Measurements from ENCODE around the gene CASP10. TPM values are rescaled to one million over a fixed set of nuclear protein-coding genes. Genes with fewer than 3 reads are reported as not detected.

Gene CASP10
- total RNA-seq, 4 donors from 2014 or later = 13.5 to 47.0 (median 15.3) TPM

DNA sequence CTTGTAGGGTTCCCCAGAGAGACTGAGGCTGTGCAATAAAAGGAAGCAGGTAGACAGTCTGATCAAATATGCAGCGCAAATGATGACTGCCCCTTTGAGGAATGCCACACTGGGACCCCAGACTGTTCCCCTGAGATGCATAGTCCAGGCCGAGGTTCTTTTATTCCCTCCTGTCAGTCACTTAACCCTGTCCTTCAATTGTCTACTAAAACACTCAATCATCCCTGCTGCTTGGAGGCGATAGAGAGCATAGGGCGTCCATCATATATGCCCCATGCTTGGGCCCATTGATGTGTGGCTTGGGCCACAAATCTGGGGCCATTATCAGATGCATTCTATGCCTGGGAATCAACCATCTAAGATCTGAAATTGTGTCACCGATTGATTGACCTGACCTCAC lies 61.9 kb downstream of the CASP10 start:
- no peak for ATAC-seq (ENCODE audit: low FRiP score)
- TF ChIP-seq, protein P1, sequence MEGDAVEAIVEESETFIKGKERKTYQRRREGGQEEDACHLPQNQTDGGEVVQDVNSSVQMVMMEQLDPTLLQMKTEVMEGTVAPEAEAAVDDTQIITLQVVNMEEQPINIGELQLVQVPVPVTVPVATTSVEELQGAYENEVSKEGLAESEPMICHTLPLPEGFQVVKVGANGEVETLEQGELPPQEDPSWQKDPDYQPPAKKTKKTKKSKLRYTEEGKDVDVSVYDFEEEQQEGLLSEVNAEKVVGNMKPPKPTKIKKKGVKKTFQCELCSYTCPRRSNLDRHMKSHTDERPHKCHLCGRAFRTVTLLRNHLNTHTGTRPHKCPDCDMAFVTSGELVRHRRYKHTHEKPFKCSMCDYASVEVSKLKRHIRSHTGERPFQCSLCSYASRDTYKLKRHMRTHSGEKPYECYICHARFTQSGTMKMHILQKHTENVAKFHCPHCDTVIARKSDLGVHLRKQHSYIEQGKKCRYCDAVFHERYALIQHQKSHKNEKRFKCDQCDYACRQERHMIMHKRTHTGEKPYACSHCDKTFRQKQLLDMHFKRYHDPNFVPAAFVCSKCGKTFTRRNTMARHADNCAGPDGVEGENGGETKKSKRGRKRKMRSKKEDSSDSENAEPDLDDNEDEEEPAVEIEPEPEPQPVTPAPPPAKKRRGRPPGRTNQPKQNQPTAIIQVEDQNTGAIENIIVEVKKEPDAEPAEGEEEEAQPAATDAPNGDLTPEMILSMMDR (IDR thresholded peaks at IDR 0.05) = no peak
- DNase-seq (ENCODE audit: low spot score) = no peak

GRCh38 chr2:201246280-201246679 lies 63.3 kb downstream of the CASP10 start:
- TF ChIP-seq, protein P1 (IDR thresholded peaks at IDR 0.05) = no peak
- no peak for ATAC-seq (ENCODE audit: low FRiP score)
- DNase-seq (ENCODE audit: low spot score) = no peak

- ATAC-seq (ENCODE audit: low FRiP score) (no peak), DNase-seq (ENCODE audit: low spot score) (no peak)
- TF ChIP-seq, protein P1 (IDR thresholded peaks at IDR 0.05) = no peak
Measured at GRCh38 chr2:201248288-201248844, 65.4 kb downstream of the CASP10 start.

DNA sequence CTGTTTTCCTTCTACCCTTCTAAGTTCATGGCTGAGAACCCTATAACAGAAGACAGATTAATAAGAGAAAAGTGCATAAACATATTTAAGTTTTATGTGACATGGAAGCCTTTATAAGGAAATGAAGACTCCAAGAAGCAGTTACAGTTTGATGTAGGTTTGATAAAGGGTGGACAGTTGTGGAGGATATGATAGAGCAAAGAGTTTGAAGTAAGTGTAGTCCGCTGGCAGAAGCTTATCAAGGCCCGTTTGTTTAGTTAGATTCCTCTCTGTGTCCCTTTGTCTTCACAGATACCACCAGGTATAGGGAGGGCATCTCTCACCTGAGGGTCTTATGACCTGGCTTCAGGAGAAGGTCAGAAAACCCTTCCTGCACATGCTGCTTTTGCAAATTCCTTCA lies 66.9 kb downstream of the CASP10 start:
- no peak for DNase-seq (ENCODE audit: low spot score)
- TF ChIP-seq, protein P1 (IDR thresholded peaks at IDR 0.05) = no peak

DNA sequence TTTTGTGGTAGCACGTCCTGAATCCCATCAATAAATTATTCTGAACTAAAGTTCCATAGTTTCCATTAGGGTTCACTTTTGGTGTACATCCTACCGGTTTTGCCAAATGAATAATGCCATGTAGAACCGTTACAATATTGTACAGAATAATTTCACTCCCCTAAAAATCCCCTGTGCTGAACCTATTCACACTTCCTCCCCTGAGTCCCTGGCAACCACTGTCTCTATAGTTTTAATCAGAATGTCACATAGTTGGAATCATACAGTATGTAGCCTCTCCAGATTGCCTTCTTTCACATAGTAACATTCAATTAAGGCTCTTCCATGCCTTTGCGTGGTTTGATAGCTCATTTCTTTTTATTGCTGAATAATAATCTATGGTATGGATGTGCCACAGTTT lies 67.8 kb downstream of the CASP10 start:
- ATAC-seq (ENCODE audit: low FRiP score) = no peak
- TF ChIP-seq, protein P1 (IDR thresholded peaks at IDR 0.05) = no peak
- DNase-seq (ENCODE audit: low spot score) = no peak

More for the DNA sequence above, 66.9 kb downstream of the CASP10 start:
- ATAC-seq (ENCODE audit: low FRiP score) = no peak

- no peak for ATAC-seq (ENCODE audit: low FRiP score)
- TF ChIP-seq, protein P1 (IDR thresholded peaks at IDR 0.05) = no peak
- DNase-seq (ENCODE audit: low spot score) = no peak
Measured at GRCh38 chr2:201254081-201254730, 71.3 kb downstream of the CASP10 start.
